Vagina (tissue), 2 donors: ENCODE results near the gene RNF223. TPM values are rescaled to one million over a fixed set of nuclear protein-coding genes. Genes with fewer than 3 reads are reported as not detected.
"Not testable (repeated sequence)": the region's sequence is repeated elsewhere in the genome, so short reads cannot be mapped to it uniquely, and the experiment has no call there.

Source experiments
- DNase-seq, 2 donors: peaks; one replicate each; pipeline ENCODE4 v3.0.0-alpha.2; 2017; ENCODE audit errors: extremely low spot score in 2 of 2
- H3K27ac ChIP-seq: fragments of 200-600 bp; sonication (generic); one replicate; pipeline ENCODE4 v1.5.1; 2019
- H3K27me3 ChIP-seq: fragments of 200-600 bp; sonication (generic); one replicate; pipeline ENCODE4 v1.5.1; 2019
- H3K36me3 ChIP-seq, 2 donors: fragments of 200-600 bp; sonication (generic); one replicate each; pipeline ENCODE4 v1.5.1; 2017 to 2019
- H3K4me1 ChIP-seq: fragments of 200-600 bp; sonication (generic); one replicate; pipeline ENCODE4 v1.5.1; 2019
- H3K4me3 ChIP-seq, 2 donors: fragments of 200-600 bp; sonication (generic); 1 replicate in 1 of 2; 2 replicates in 1 of 2; pipeline ENCODE4 v1.5.1; 2016 to 2019
- H3K9me3 ChIP-seq: fragments of 200-600 bp; sonication (generic); one replicate; pipeline ENCODE4 v1.5.1; 2019
- POLR2A ChIP-seq, 2 donors: fragments of 450-650 bp; IDR thresholded peaks; one replicate each; pipeline ENCODE4 v1.6.1; 2017; ENCODE audit warnings: antibody characterized with exemption in 2 of 2, mild to moderate bottlenecking in 2 of 2, moderate library complexity in 2 of 2
- POLR2AphosphoS5 ChIP-seq, 2 donors: sonication (generic); formaldehyde crosslinking; IDR thresholded peaks; one replicate each; pipeline ENCODE4 v1.9.0; 2017; ENCODE audit warnings: antibody characterized with exemption in 2 of 2, mild to moderate bottlenecking in 2 of 2, low read depth in 1 of 2; ENCODE audit not compliant: insufficient read depth in 1 of 2
- intact Hi-C: fragments of 100-400 bp; cut with DNase I; formaldehyde crosslinking; loops from one replicate; pipeline ENCODE4 v1.15.1; 2023
- total RNA-seq: library from RNA; depleted of rRNA; stranded (reverse); fragments of >200 nt; gene quantifications from one replicate; pipeline ENCODE4 v1.2.3, GENCODE V29; 2016
- TF ChIP-seq, protein P1 (sequence below), 3 experiments: fragments of 450-650 bp in 2 of 3; fragments of 200-600 bp in 1 of 3; sonication (generic) in 1 of 3; IDR thresholded peaks; one replicate each; pipeline ENCODE4 v1.5.1; 2017 to 2019; ENCODE audit warnings: antibody characterized with exemption in 3 of 3, mild to moderate bottlenecking in 2 of 3, moderate library complexity in 2 of 3

RNF223 gene
- total RNA-seq, 1 donor from 2014 or later = 4.9 TPM

DNA sequence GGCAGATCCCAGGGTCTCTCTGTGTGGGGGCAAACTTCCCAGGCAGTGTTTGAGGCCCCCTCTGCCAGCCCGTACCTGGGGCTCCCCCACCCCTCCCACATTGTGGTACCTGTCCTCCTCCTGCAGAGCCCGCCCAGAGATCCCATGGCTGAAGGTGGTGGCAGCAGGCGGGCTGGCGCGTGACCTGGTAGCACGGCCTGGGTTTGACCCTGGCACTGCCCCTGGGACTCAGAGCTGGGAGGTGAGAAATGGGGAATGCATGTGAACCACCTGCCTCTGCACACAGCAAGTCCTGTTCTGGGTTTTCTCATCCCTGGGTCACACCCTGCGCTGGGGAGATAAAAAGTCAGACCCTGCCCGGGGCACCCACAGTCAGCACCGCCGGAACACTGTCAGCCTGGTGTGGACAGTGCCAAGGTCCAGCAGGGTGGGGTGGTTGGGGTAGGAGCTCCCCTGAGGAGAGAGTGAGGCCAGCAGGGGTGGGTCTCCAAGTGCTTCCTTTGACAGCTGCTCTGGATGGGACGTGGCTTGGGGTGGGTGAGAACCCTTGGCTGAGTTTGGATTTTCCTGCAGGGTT is 42.4 kb downstream of the RNF223 start:
- no peak overlapping the region for H3K27ac ChIP-seq
- H3K4me1 ChIP-seq = peaks cover 25% of the 10 kb centered on the region
- intact Hi-C loops = no loop called here
- H3K9me3 ChIP-seq = no peaks in the 10 kb centered on the region
- no peak for DNase-seq
- H3K4me3 ChIP-seq = no peak overlapping the region
- H3K36me3 ChIP-seq = no peaks in the 10 kb centered on the region
- peaks cover 5% of the 10 kb centered on the region for H3K27me3 ChIP-seq
- no peak for TF ChIP-seq POLR2A (IDR thresholded peaks at IDR 0.05)

DNA sequence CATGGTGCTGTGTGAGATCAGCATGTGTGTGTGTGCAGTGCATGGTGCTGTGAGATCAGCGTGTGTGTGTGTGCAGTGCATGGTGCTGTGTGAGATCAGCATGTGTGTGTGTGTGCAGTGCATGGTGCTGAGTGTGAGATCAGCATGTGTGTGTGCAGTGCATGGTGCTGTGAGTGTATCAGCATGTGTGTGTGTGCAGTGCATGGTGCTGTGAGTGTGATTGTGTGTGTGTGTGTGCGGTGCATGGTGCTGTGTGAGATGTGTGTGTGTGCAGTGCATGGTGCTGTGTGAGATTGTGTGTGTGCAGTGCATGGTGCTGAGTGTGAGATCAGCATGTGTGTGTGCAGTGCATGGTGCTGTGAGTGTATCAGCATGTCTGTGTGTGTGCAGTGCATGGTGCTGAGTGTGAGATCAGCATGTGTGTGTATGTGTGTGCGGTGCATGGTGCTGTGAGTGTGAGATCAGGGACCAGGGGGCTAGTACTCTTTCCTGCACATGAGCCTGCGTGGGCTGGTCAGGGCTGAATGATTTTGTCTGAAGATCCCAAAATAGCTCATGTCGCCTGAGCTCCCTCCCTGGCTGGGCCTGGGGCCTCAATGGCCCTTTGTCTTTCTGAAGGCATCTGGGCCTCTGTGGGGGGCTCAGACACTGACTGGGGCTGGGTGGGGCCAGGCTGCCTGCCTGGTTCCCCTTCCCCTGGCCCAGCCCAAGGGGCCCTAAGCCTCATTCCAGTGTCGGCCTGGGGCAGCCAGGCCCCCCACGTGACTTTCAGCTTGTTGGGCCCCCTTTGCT is 43.0 kb downstream of the RNF223 start:
- H3K36me3 ChIP-seq, H3K4me3 ChIP-seq, H3K27ac ChIP-seq, H3K9me3 ChIP-seq, intact Hi-C loops, H3K27me3 ChIP-seq, DNase-seq: not testable (repeated sequence)
- peaks cover 25% of the 10 kb centered on the region for H3K4me1 ChIP-seq

DNA sequence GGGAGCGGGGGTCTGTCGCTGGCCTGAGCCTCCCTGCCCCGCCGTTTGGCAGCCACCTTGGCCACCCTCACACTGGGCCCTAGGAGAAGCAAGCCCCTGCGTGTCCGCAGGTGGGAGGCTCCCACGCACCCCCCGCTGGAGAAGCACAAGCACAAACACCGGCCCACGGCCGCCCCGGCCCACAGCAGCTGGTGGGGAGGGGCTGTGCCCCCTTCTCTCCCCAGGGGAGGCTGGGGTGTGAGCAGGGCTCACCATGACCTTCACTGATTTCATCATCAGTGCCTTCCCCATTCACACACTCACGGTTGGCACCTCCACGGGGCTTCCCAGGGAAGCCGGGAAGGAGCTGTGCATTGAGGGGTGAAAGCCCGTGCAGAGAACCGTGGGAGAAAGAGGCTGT is 46.3 kb downstream of the RNF223 start:
- DNase-seq = no peak
- H3K9me3 ChIP-seq = no peaks in the 10 kb centered on the region
- intact Hi-C loops = no loop called here
- no peaks in the 10 kb centered on the region for H3K36me3 ChIP-seq
- no peak overlapping the region for H3K4me3 ChIP-seq
- no peak overlapping the region for H3K27ac ChIP-seq
- no peak for TF ChIP-seq POLR2A (IDR thresholded peaks at IDR 0.05)
- TF ChIP-seq POLR2AphosphoS5 (IDR thresholded peaks at IDR 0.05; ENCODE audit: insufficient read depth in 1 of 2, low read depth in 1 of 2) = no peak
- TF ChIP-seq, protein P1, sequence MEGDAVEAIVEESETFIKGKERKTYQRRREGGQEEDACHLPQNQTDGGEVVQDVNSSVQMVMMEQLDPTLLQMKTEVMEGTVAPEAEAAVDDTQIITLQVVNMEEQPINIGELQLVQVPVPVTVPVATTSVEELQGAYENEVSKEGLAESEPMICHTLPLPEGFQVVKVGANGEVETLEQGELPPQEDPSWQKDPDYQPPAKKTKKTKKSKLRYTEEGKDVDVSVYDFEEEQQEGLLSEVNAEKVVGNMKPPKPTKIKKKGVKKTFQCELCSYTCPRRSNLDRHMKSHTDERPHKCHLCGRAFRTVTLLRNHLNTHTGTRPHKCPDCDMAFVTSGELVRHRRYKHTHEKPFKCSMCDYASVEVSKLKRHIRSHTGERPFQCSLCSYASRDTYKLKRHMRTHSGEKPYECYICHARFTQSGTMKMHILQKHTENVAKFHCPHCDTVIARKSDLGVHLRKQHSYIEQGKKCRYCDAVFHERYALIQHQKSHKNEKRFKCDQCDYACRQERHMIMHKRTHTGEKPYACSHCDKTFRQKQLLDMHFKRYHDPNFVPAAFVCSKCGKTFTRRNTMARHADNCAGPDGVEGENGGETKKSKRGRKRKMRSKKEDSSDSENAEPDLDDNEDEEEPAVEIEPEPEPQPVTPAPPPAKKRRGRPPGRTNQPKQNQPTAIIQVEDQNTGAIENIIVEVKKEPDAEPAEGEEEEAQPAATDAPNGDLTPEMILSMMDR (IDR thresholded peaks at IDR 0.05) = no peak
- peaks cover 33% of the 10 kb centered on the region for H3K4me1 ChIP-seq
- no peaks in the 10 kb centered on the region for H3K27me3 ChIP-seq

DNA sequence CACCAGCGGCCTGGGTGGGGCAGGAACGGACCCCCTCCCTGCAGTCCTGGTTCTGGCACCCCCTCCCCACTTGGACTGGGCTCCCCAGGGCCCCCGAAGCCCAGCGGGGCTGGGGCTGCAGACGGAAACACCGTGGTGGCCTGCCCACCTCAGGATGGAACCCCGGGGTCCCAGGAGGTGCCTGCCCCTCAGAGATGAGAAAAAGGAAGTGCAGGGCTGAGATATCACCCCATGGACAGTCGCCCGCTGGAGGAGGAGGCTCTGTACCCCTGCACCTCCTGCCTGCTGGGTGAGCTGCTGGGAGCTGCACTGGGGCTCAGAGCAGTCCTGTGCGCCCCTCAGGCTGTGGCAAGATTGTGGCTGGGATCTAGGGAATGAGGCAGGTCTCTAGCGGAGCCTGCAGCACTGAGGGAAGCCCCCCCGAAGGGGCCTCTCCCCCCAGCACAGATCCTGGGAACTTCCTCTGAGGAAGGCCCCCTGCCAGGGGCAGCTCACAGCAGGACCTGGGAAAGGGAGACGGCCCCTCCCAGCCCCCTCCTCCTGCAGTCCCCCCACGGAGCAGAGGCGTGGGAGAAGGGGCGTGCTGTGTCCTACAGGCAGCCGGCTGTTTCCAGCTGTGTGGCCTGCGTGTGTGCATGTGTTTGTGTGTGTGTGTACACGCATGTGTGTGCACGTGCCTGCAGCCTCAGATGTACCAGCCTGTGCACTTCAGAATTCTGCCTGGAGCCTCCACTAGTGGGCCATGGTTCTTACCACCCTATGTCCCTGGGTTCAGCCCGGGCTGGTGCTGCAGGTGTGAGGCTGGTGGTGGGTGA is 47.3 kb downstream of the RNF223 start:
- no peak for DNase-seq
- no peak overlapping the region for H3K27ac ChIP-seq
- no peak overlapping the region for H3K4me3 ChIP-seq
- H3K9me3 ChIP-seq = no peaks in the 10 kb centered on the region
- no peaks in the 10 kb centered on the region for H3K36me3 ChIP-seq
- intact Hi-C loops = no loop called here
- TF ChIP-seq, protein P1 (IDR thresholded peaks at IDR 0.05) = no peak
- TF ChIP-seq POLR2AphosphoS5 (IDR thresholded peaks at IDR 0.05; ENCODE audit: insufficient read depth in 1 of 2, low read depth in 1 of 2) (no peak), POLR2A (IDR thresholded peaks at IDR 0.05) (no peak)
- no peaks in the 10 kb centered on the region for H3K27me3 ChIP-seq
- peaks cover 27% of the 10 kb centered on the region for H3K4me1 ChIP-seq

DNA sequence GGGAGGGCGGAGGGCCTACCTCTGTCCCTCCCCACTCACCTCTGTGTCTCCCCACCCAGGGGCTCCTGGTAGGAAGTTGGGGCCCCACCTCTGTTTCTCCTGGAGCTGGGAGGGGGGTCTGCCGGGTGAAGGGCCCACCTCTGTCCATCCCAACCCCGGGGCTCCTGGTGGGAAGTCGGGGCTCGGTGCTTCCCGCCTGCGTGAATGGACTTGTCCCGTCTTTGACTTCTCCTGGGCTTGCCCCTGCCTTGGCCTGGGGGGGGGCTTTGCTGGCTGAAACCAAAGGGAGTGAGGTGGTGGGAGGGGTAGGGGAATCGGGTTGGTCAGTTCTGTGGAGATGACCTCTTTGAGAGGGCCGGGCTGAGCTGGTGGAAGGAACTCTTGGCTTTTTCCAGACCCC is 48.4 kb downstream of the RNF223 start:
- H3K27me3 ChIP-seq = no peaks in the 10 kb centered on the region
- peak overlapping the region in 1 of 2 donors; percentile 1 for H3K4me3 ChIP-seq
- peaks cover 37% of the 10 kb centered on the region for H3K4me1 ChIP-seq
- H3K27ac ChIP-seq = no peak overlapping the region
- H3K36me3 ChIP-seq = no peaks in the 10 kb centered on the region
- TF ChIP-seq, protein P1 (IDR thresholded peaks at IDR 0.05) = no peak
- no peak for TF ChIP-seq POLR2A (IDR thresholded peaks at IDR 0.05)
- TF ChIP-seq POLR2AphosphoS5 (IDR thresholded peaks at IDR 0.05; ENCODE audit: insufficient read depth in 1 of 2, low read depth in 1 of 2) = no peak
- no peak for DNase-seq
- intact Hi-C loops = no loop called here
- no peaks in the 10 kb centered on the region for H3K9me3 ChIP-seq
